H1 (cell line): ENCODE data around the gene SIX1. TPM values are rescaled to one million over a fixed set of nuclear protein-coding genes. Genes with fewer than 3 reads are reported as not detected.

ENCODE experiments used
- BRCA1 ChIP-seq: IDR thresholded peaks from 2 replicates; pipeline ENCODE4 v1.6.1; 2012; ENCODE audit warnings: low read depth, low read length, improper control_type of control experiment
- USF2 ChIP-seq: IDR thresholded peaks from 2 replicates; pipeline ENCODE4 v1.6.1; 2011; ENCODE audit warnings: low read length, improper control_type of control experiment
- polyA plus RNA-seq, 7 experiments: library from polyadenylated mRNA; depleted of rRNA in 3 of 7; stranded (reverse) in 5 of 7; unstranded in 2 of 7; fragments of >200 nt in 5 of 7; fragments of 200-250 nt in 2 of 7; gene quantifications; 1 replicate in 5 of 7; 2 replicates in 1 of 7; 4 replicates in 1 of 7; pipeline versions ENCODE4 v1.2.1 to v1.2.3, GENCODE V29; 2011 to 2013; ENCODE audit warnings: missing spikeins in 2 of 7, mixed read lengths in 2 of 7
- total RNA-seq: library from RNA; stranded (reverse); fragmentation: NEBNext Ultra II Directional; extraction: Animal tissue kit (Norgen Biotek cat#: 25700); gene quantifications from 2 replicates; pipeline ENCODE4 v1.2.1, GENCODE V29; 2021

The SIX1 gene
- total and polyA plus RNA-seq, 2 of the 8 experiments (the other 6 are each of a cell fraction or from before 2014, with no cell fraction given) = 0.03 to 0.69 TPM

- TF ChIP-seq USF2 (no peak), BRCA1 (no peak)
- TF ChIP-seq, all 59 proteins: peak for 0
Observed at GRCh38 chr14:60644666-60645065, 4.6 kb downstream of the SIX1 start (continued).
